Central memory CD8-positive, alpha-beta T cell (primary cell): ENCODE data around the gene GDE1.

Source experiments
- ATAC-seq: fragments of 150-1000 bp; cut with Tn5 transposase; replicated peaks from 2 replicates; pipeline ENCODE4 v1.10.0; 2022; ENCODE audit warnings: mild to moderate bottlenecking, moderate FRiP score, moderate number of reproducible peaks; ENCODE audit not compliant: poor library complexity, severe bottlenecking; ENCODE audit errors: extremely low read depth
- DNase-seq, 2 donors: peaks; one replicate each; pipeline ENCODE4 v3.0.0; 2021; ENCODE audit warnings: low spot score in 2 of 2
- H3K27ac Mint-ChIP-seq: one replicate; pipeline ENCODE4 v1.8.0; 2022; ENCODE audit warnings: low read depth, mild to moderate bottlenecking, moderate library complexity, mixed read lengths
- H3K27me3 Mint-ChIP-seq: one replicate; pipeline ENCODE4 v1.8.0; 2022; ENCODE audit warnings: mixed read lengths
- H3K36me3 Mint-ChIP-seq: one replicate; pipeline ENCODE4 v1.8.0; 2022; ENCODE audit warnings: mild to moderate bottlenecking, moderate library complexity, mixed read lengths; ENCODE audit not compliant: insufficient read depth
- H3K4me1 Mint-ChIP-seq: one replicate; pipeline ENCODE4 v1.8.0; 2022; ENCODE audit warnings: mixed read lengths
- H3K4me3 Mint-ChIP-seq: one replicate; pipeline ENCODE4 v1.8.0; 2022; ENCODE audit warnings: mild to moderate bottlenecking, moderate library complexity, mixed read lengths
- H3K9me3 Mint-ChIP-seq: one replicate; pipeline ENCODE4 v1.8.0; 2022; ENCODE audit warnings: mixed read lengths

Gene GDE1

GRCh38 chr16:19499006-19499405 lies 22.9 kb downstream of the GDE1 start:
- Mint-ChIP-seq H3K9me3 (no peaks in the 10 kb centered on the region), H3K27me3 (no peaks in the 10 kb centered on the region), H3K4me1 (no peaks in the 10 kb centered on the region), H3K36me3 (peaks cover 24% of the 10 kb centered on the region), H3K4me3 (no peak overlapping the region), H3K27ac (no peak overlapping the region)
- no peak for ATAC-seq
- no peak for DNase-seq

- Mint-ChIP-seq H3K9me3 (no peaks in the 10 kb centered on the region), H3K27ac (no peak overlapping the region), H3K27me3 (no peaks in the 10 kb centered on the region), H3K36me3 (peaks cover 16% of the 10 kb centered on the region), H3K4me3 (no peak overlapping the region), H3K4me1 (no peaks in the 10 kb centered on the region)
- ATAC-seq (no peak), DNase-seq (no peak)
Measured at GRCh38 chr16:19497176-19497575, 24.7 kb downstream of the GDE1 start.

DNA sequence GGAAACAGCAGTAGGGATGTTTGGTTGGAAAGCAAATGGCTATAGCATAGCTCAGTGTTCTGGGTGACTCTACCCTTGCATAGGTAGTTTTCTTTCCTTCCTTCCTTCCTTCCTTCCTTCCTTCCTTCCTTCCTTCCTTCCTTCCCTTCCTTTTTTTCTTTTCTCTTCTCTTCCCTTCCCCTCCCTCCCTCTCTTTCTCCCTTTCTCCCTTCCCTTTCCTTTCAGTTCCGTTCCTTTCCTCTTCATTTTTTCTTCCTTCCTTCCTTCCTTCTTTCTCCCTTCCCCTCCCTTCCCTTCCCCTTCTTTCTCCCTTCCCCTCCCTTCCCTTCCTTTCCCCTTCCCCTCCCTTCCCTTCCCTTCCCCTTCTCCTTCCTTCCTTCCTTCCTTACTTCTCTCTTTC lies 31.3 kb downstream of the GDE1 start:
- Mint-ChIP-seq H3K27ac (no peak overlapping the region), H3K27me3 (no peaks in the 10 kb centered on the region), H3K9me3 (no peaks in the 10 kb centered on the region), H3K4me3 (no peak overlapping the region), H3K4me1 (no peaks in the 10 kb centered on the region), H3K36me3 (peaks cover 1% of the 10 kb centered on the region)
- ATAC-seq (no peak), DNase-seq (no peak)

DNA sequence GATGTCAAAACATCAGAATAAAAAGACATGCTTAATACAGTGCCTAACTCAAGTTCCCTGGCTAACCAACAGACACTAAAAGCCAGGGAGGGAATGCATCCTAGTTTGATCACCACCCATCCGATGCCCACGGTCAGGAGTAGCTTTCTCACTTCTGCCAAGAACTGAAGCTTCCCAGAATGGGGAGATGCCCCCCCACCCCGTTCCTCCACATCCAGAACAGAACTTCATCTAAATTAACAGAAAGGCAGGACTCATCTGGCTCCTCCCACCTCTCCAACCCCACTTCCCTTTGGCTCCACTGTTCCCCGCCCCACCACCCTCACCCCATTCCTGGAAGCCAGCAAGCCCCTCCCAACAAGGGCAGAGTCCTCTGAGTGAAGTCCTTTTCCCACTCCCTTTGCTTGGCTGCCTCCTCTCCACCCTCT lies 33.7 kb downstream of the GDE1 start:
- ATAC-seq (no peak), DNase-seq (no peak)
- Mint-ChIP-seq H3K9me3 (no peaks in the 10 kb centered on the region), H3K27me3 (no peaks in the 10 kb centered on the region), H3K36me3 (no peaks in the 10 kb centered on the region), H3K27ac (no peak overlapping the region), H3K4me1 (no peaks in the 10 kb centered on the region), H3K4me3 (no peak overlapping the region)

DNA sequence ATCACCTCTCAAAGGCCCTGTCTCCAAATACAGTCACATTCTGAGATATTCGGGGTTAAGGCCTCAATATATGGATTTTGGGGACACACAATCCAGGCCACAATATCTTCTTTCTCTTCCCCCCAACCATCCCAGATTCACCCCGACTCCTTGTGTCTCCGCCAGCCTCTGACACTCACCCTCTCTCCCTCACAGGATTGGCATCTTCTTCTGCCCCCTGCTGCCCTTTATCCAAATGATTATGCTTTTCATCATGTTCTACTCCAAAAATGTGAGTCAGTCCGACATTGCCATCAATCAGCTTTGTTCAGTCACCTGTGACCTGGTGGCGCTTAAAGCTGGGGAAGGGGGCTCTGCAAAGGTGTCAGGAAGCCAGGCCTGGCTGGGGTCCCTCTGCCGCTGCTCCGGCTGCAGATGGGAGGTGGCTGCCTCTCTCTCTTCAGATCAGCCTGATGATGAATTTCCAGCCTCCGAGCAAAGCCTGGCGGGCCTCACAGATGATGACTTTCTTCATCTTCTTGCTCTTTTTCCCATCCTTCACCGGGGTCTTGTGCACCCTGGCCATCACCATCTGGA lies 35.1 kb downstream of the GDE1 start:
- H3K4me3 Mint-ChIP-seq, result no peak overlapping the region
- no peaks in the 10 kb centered on the region for H3K27me3 Mint-ChIP-seq
- H3K27ac Mint-ChIP-seq, result no peak overlapping the region
- H3K4me1 Mint-ChIP-seq, result no peaks in the 10 kb centered on the region
- DNase-seq (no peak), ATAC-seq (no peak)
- no peaks in the 10 kb centered on the region for H3K9me3 Mint-ChIP-seq
- no peaks in the 10 kb centered on the region for H3K36me3 Mint-ChIP-seq

GRCh38 chr16:19486051-19486450 lies 35.8 kb downstream of the GDE1 start:
- H3K4me1 Mint-ChIP-seq, result no peaks in the 10 kb centered on the region
- no peaks in the 10 kb centered on the region for H3K27me3 Mint-ChIP-seq
- no peak overlapping the region for H3K4me3 Mint-ChIP-seq
- H3K27ac Mint-ChIP-seq, result no peak overlapping the region
- DNase-seq (no peak), ATAC-seq (no peak)
- H3K36me3 Mint-ChIP-seq, result no peaks in the 10 kb centered on the region
- no peaks in the 10 kb centered on the region for H3K9me3 Mint-ChIP-seq

DNA sequence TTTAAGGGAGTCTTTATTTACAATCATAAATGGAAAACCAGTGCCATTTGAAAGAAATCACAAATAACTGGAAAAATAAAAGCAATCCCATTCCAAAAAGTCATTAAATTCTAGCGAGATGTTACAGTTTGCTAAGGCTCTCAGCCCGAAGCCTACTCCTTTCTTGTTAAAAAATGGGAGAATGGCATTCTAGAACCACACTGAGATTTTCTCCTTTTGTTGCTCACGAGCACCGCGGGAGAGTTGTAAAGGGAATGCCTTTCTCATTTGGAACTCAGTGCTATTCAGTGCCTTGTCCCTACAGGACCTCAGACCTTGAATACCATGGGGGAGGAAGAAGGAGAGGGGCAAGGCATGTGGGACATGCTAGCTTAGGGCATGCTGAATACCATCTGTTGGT lies 36.3 kb downstream of the GDE1 start:
- DNase-seq (no peak), ATAC-seq (no peak)
- Mint-ChIP-seq H3K27me3 (no peaks in the 10 kb centered on the region), H3K9me3 (no peaks in the 10 kb centered on the region), H3K27ac (no peak overlapping the region), H3K4me3 (no peak overlapping the region), H3K4me1 (no peaks in the 10 kb centered on the region), H3K36me3 (no peaks in the 10 kb centered on the region)

- ATAC-seq, result no peak
- no peaks in the 10 kb centered on the region for H3K4me1 Mint-ChIP-seq
- DNase-seq, result no peak
Measured at GRCh38 chr16:19484096-19484495, 37.8 kb downstream of the GDE1 start.

GRCh38 chr16:19482291-19482690 lies 39.6 kb downstream of the GDE1 start:
- Mint-ChIP-seq H3K36me3 (no peaks in the 10 kb centered on the region), H3K4me3 (no peak overlapping the region), H3K9me3 (no peaks in the 10 kb centered on the region), H3K27me3 (peaks cover 15% of the 10 kb centered on the region), H3K27ac (no peak overlapping the region), H3K4me1 (no peaks in the 10 kb centered on the region)
- DNase-seq (no peak), ATAC-seq (no peak)

More at GRCh38 chr16:19484096-19484495, 37.8 kb downstream of the GDE1 start:
- Mint-ChIP-seq H3K4me3 (no peak overlapping the region), H3K9me3 (no peaks in the 10 kb centered on the region), H3K27ac (no peak overlapping the region), H3K27me3 (peaks cover 3% of the 10 kb centered on the region), H3K36me3 (no peaks in the 10 kb centered on the region)

GRCh38 chr16:19481769-19482168 lies 40.1 kb downstream of the GDE1 start:
- Mint-ChIP-seq H3K27me3 (peaks cover 15% of the 10 kb centered on the region), H3K4me1 (no peaks in the 10 kb centered on the region), H3K9me3 (no peaks in the 10 kb centered on the region), H3K36me3 (no peaks in the 10 kb centered on the region), H3K27ac (no peak overlapping the region), H3K4me3 (no peak overlapping the region)
- DNase-seq, result no peak
- no peak for ATAC-seq

GRCh38 chr16:19481296-19481695 lies 40.6 kb downstream of the GDE1 start:
- Mint-ChIP-seq H3K4me1 (no peaks in the 10 kb centered on the region), H3K27me3 (peaks cover 15% of the 10 kb centered on the region), H3K9me3 (no peaks in the 10 kb centered on the region), H3K36me3 (no peaks in the 10 kb centered on the region), H3K4me3 (no peak overlapping the region), H3K27ac (no peak overlapping the region)
- ATAC-seq (no peak), DNase-seq (no peak)

GRCh38 chr16:19479302-19479721 lies 42.6 kb downstream of the GDE1 start:
- no peak overlapping the region for H3K4me3 Mint-ChIP-seq
- DNase-seq, result no peak
- H3K36me3 Mint-ChIP-seq, result no peaks in the 10 kb centered on the region
- ATAC-seq, result no peak
- no peaks in the 10 kb centered on the region for H3K4me1 Mint-ChIP-seq
- peaks cover 15% of the 10 kb centered on the region for H3K27me3 Mint-ChIP-seq
- H3K9me3 Mint-ChIP-seq, result no peaks in the 10 kb centered on the region
- no peak overlapping the region for H3K27ac Mint-ChIP-seq

DNA sequence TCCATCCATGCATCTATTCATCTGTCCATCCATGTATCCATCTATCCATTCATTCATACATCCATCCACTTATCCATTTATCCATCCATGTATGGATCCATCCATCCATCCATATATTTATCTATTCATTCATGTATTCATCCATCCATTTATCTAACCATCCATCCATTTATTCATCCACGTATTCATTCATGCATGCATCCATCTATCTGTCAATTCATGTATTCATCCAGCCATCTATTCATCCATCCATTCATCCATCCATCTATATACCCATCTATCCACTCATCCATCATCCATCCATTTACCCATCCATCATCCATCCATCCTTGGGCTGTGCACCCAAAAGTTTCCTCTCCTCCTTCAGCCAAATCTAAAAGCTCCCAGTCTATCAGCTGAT lies 43.4 kb downstream of the GDE1 start:
- no peak for DNase-seq
- H3K36me3 Mint-ChIP-seq, result no peaks in the 10 kb centered on the region
- H3K9me3 Mint-ChIP-seq, result no peaks in the 10 kb centered on the region
- H3K4me3 Mint-ChIP-seq, result no peak overlapping the region
- no peak overlapping the region for H3K27ac Mint-ChIP-seq
- no peaks in the 10 kb centered on the region for H3K4me1 Mint-ChIP-seq
- no peak for ATAC-seq
- H3K27me3 Mint-ChIP-seq, result peaks cover 15% of the 10 kb centered on the region

DNA sequence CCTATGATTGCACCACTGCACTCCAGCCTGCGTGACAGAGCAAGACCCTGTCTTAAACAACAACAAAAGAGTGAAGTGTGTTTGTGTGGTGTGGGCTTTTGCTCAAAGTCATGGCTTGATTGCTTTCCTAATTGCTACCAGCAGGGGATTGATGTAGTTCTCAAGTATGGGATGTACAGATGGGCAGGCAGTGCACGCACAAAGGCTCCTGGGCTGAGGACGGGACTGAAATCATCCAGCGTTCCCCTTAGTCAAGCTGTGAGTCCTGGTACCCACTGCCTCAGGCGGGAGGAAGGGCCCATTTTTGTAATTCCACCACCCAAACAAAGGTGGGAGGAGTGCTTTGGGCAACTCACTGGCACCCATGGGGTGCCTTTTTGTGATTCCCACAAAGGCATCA lies 47.3 kb downstream of the GDE1 start:
- Mint-ChIP-seq H3K9me3 (no peaks in the 10 kb centered on the region), H3K4me3 (no peak overlapping the region), H3K36me3 (no peaks in the 10 kb centered on the region), H3K4me1 (no peaks in the 10 kb centered on the region), H3K27ac (no peak overlapping the region), H3K27me3 (peaks cover 15% of the 10 kb centered on the region)
- ATAC-seq (no peak), DNase-seq (no peak)
